Neural cell (in vitro differentiated cells): ENCODE measurements around the gene TTR.

ENCODE experiments used
- CTCF ChIP-seq: fragments of 450-650 bp; IDR thresholded peaks from 2 replicates; pipeline ENCODE4 v1.5.1; 2014; ENCODE audit warnings: antibody characterized with exemption, mild to moderate bottlenecking, moderate library complexity; ENCODE audit not compliant: poor library complexity, severe bottlenecking
- EP300 ChIP-seq: fragments of 450-650 bp; conservative IDR thresholded peaks from 2 replicates; pipeline ENCODE4 v1.6.1; 2014; ENCODE audit warnings: antibody characterized with exemption, mild to moderate bottlenecking, moderate library complexity; ENCODE audit not compliant: poor library complexity, severe bottlenecking
- EZH2 ChIP-seq: fragments of 200-600, 300-800 bp; shearing (Covaris generic), sonication (generic); IDR thresholded peaks from 2 replicates; pipeline ENCODE4 v1.6.1; 2014; ENCODE audit warnings: antibody characterized with exemption, low read length, borderline replicate concordance, mild to moderate bottlenecking; ENCODE audit not compliant: insufficient read depth, poor library complexity, severe bottlenecking
- MXI1 ChIP-seq: fragments of 450-650 bp; conservative IDR thresholded peaks from 2 replicates; pipeline ENCODE4 v1.6.1; 2014; ENCODE audit warnings: antibody characterized with exemption, mild to moderate bottlenecking; ENCODE audit not compliant: poor library complexity, severe bottlenecking
- RAD21 ChIP-seq: fragments of 450-650 bp; conservative IDR thresholded peaks from 2 replicates; pipeline ENCODE4 v1.6.1; 2014; ENCODE audit warnings: antibody characterized with exemption, mild to moderate bottlenecking, moderate library complexity
- REST ChIP-seq: IDR thresholded peaks from 2 replicates; pipeline ENCODE4 v1.6.1; 2012; ENCODE audit warnings: borderline replicate concordance

GRCh38 chr18:31609886-31610285, 18.2 kb downstream of the TTR start:
- TF ChIP-seq EZH2 (no peak), CTCF (no peak), MXI1 (no peak), EP300 (no peak), RAD21 (no peak), REST (no peak)
